ENCODE measurements around the gene SYNGR1. TPM values are rescaled to one million over a fixed set of nuclear protein-coding genes. Genes with fewer than 3 reads are reported as not detected.

The SYNGR1 gene
- total RNA-seq, 1 donor from 2014 or later = 11.0 TPM

- Histone ChIP-seq H3K27ac (no peak overlapping the region), H3F3A (ENCODE audit: low read depth) (no peaks in the 10 kb centered on the region), H3K79me2 (ENCODE audit: low read depth) (no peaks in the 10 kb centered on the region), H4K20me1 (ENCODE audit: low read depth) (no peaks in the 10 kb centered on the region), H3K4me1 (no peaks in the 10 kb centered on the region), H3K9me3 (ENCODE audit: low read depth) (no peaks in the 10 kb centered on the region), H3K4me3 (no peak overlapping the region), H2AFZ (replicated peaks) (no peak overlapping the region), H3K4me2 (no peak overlapping the region), H3K27me3 (no peaks in the 10 kb centered on the region), H3K9ac (no peak overlapping the region), H3K36me3 (no peaks in the 10 kb centered on the region)
- H3K9me3 Mint-ChIP-seq = no peaks in the 10 kb centered on the region
- no peak overlapping the region for H3K27ac Mint-ChIP-seq
- peaks cover 11% of the 10 kb centered on the region for H3K27me3 Mint-ChIP-seq (ENCODE audit: insufficient read depth, low read depth)
- peaks cover 4% of the 10 kb centered on the region for H3K36me3 Mint-ChIP-seq
- H3K4me3 Mint-ChIP-seq = no peak overlapping the region
- DNase-seq (ENCODE audit: low spot score) = no peak
- peaks cover 5% of the 10 kb centered on the region for H3K4me1 Mint-ChIP-seq
- TF ChIP-seq, protein P1, sequence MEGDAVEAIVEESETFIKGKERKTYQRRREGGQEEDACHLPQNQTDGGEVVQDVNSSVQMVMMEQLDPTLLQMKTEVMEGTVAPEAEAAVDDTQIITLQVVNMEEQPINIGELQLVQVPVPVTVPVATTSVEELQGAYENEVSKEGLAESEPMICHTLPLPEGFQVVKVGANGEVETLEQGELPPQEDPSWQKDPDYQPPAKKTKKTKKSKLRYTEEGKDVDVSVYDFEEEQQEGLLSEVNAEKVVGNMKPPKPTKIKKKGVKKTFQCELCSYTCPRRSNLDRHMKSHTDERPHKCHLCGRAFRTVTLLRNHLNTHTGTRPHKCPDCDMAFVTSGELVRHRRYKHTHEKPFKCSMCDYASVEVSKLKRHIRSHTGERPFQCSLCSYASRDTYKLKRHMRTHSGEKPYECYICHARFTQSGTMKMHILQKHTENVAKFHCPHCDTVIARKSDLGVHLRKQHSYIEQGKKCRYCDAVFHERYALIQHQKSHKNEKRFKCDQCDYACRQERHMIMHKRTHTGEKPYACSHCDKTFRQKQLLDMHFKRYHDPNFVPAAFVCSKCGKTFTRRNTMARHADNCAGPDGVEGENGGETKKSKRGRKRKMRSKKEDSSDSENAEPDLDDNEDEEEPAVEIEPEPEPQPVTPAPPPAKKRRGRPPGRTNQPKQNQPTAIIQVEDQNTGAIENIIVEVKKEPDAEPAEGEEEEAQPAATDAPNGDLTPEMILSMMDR (IDR thresholded peaks at IDR 0.05) = no peak
- TF ChIP-seq EZH2phosphoT487 (IDR thresholded peaks at IDR 0.05) (no peak), EZH2 (IDR thresholded peaks at IDR 0.05) (no peak)
Measured at GRCh38 chr22:39379756-39380730, 30.3 kb downstream of the SYNGR1 start.

GRCh38 chr22:39381009-39381755 is 31.4 kb downstream of the SYNGR1 start:
- Histone ChIP-seq H3K9me3 (ENCODE audit: low read depth) (no peaks in the 10 kb centered on the region), H3F3A (ENCODE audit: low read depth) (no peaks in the 10 kb centered on the region), H4K20me1 (ENCODE audit: low read depth) (no peaks in the 10 kb centered on the region), H2AFZ (replicated peaks) (no peak overlapping the region), H3K79me2 (ENCODE audit: low read depth) (no peaks in the 10 kb centered on the region), H3K36me3 (no peaks in the 10 kb centered on the region), H3K4me3 (no peak overlapping the region), H3K4me1 (no peaks in the 10 kb centered on the region), H3K4me2 (no peak overlapping the region), H3K27ac (no peak overlapping the region), H3K9ac (no peak overlapping the region), H3K27me3 (no peaks in the 10 kb centered on the region)
- peaks cover 9% of the 10 kb centered on the region for H3K27me3 Mint-ChIP-seq (ENCODE audit: insufficient read depth, low read depth)
- peaks cover 4% of the 10 kb centered on the region for H3K36me3 Mint-ChIP-seq
- H3K27ac Mint-ChIP-seq = no peak overlapping the region
- DNase-seq (ENCODE audit: low spot score) = no peak
- no peaks in the 10 kb centered on the region for H3K9me3 Mint-ChIP-seq
- peaks cover 5% of the 10 kb centered on the region for H3K4me1 Mint-ChIP-seq
- TF ChIP-seq EZH2 (IDR thresholded peaks at IDR 0.05) (no peak), EZH2phosphoT487 (IDR thresholded peaks at IDR 0.05) (no peak)
- TF ChIP-seq, protein P1 (IDR thresholded peaks at IDR 0.05) = no peak
- H3K4me3 Mint-ChIP-seq = no peak overlapping the region

GRCh38 chr22:39381930-39382329 is 32.1 kb downstream of the SYNGR1 start:
- no peak overlapping the region for H3K27ac Mint-ChIP-seq

More at GRCh38 chr22:39381930-39382329, 32.1 kb downstream of the SYNGR1 start:
- DNase-seq (ENCODE audit: low spot score) = no peak
- no peaks in the 10 kb centered on the region for H3K36me3 ChIP-seq
- TF ChIP-seq, protein P1 (IDR thresholded peaks at IDR 0.05) = no peak
- TF ChIP-seq EZH2 (IDR thresholded peaks at IDR 0.05) = no peak
- H3K4me3 ChIP-seq = no peak overlapping the region
- H3K4me1 ChIP-seq = no peaks in the 10 kb centered on the region
- Mint-ChIP-seq H3K36me3 (peaks cover 4% of the 10 kb centered on the region), H3K4me3 (no peak overlapping the region), H3K9me3 (no peaks in the 10 kb centered on the region), H3K27me3 (ENCODE audit: insufficient read depth, low read depth) (peaks cover 10% of the 10 kb centered on the region), H3K4me1 (peaks cover 5% of the 10 kb centered on the region)
- no peak overlapping the region for H3K4me2 ChIP-seq
- H4K20me1 ChIP-seq (ENCODE audit: low read depth) = no peaks in the 10 kb centered on the region
- no peaks in the 10 kb centered on the region for H3F3A ChIP-seq (ENCODE audit: low read depth)
- no peaks in the 10 kb centered on the region for H3K27me3 ChIP-seq
- H3K79me2 ChIP-seq (ENCODE audit: low read depth) = no peaks in the 10 kb centered on the region
- H3K9me3 ChIP-seq (ENCODE audit: low read depth) = no peaks in the 10 kb centered on the region
- H3K27ac ChIP-seq = no peak overlapping the region
- no peak overlapping the region for H3K9ac ChIP-seq
- no peak overlapping the region for H2AFZ ChIP-seq (replicated peaks)
